Measurements from ENCODE around the gene SEMA4A.

Gene SEMA4A

DNA sequence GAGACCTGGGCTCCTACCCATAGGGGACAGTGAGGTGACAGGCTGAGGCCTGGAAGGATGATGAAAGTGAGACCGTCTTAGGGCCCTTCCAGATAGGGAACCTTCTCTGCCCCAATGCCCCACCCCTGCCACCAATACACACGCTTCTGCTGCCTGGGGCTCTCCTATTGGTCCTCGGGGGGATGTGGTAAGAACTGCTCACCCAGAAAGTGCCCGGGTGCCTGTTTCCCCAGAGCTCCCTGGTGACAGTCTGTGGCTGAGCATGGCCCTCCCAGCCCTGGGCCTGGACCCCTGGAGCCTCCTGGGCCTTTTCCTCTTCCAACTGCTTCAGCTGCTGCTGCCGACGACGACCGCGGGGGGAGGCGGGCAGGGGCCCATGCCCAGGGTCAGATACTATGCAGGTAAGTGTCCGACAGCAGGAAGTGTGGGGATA is 948 bp downstream of the SEMA4A start:
- H3K9me3 ChIP-seq (ENCODE audit: insufficient read depth, low read depth, low read length) = no peaks in the 10 kb centered on the region
- peak overlapping the region; percentile 55 for H3K4me3 ChIP-seq (ENCODE audit: low read length, poor library complexity, severe bottlenecking)
- no peaks in the 10 kb centered on the region for H3K27me3 ChIP-seq (ENCODE audit: insufficient read depth, low read length, poor library complexity, severe bottlenecking)
- TF ChIP-seq EZH2phosphoT487 (IDR thresholded peaks at IDR 0.05; ENCODE audit: borderline replicate concordance) = no peak
- TF ChIP-seq, protein P1, sequence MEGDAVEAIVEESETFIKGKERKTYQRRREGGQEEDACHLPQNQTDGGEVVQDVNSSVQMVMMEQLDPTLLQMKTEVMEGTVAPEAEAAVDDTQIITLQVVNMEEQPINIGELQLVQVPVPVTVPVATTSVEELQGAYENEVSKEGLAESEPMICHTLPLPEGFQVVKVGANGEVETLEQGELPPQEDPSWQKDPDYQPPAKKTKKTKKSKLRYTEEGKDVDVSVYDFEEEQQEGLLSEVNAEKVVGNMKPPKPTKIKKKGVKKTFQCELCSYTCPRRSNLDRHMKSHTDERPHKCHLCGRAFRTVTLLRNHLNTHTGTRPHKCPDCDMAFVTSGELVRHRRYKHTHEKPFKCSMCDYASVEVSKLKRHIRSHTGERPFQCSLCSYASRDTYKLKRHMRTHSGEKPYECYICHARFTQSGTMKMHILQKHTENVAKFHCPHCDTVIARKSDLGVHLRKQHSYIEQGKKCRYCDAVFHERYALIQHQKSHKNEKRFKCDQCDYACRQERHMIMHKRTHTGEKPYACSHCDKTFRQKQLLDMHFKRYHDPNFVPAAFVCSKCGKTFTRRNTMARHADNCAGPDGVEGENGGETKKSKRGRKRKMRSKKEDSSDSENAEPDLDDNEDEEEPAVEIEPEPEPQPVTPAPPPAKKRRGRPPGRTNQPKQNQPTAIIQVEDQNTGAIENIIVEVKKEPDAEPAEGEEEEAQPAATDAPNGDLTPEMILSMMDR (conservative IDR thresholded peaks at IDR 0.05; ENCODE audit: low read length) = no peak
- H3K9me2 ChIP-seq (replicated peaks; ENCODE audit: low read depth, low read length) = no peaks in the 10 kb centered on the region
- H3K79me2 ChIP-seq (ENCODE audit: insufficient read depth, low read length) = no peaks in the 10 kb centered on the region
- H3K36me3 ChIP-seq (ENCODE audit: insufficient read depth, low read length) = no peaks in the 10 kb centered on the region
- H2AFZ ChIP-seq (ENCODE audit: low read length) = no peak overlapping the region; the same call in 1 of the 2 replicates
- H3K9ac ChIP-seq (ENCODE audit: low read depth, low read length, poor library complexity, severe bottlenecking) = peak overlapping the region; percentile 44
- H4K20me1 ChIP-seq (ENCODE audit: insufficient read depth, low read length, poor library complexity, severe bottlenecking) = no peaks in the 10 kb centered on the region
- H3K4me1 ChIP-seq (ENCODE audit: insufficient read depth, low read length, poor library complexity, severe bottlenecking) = peaks cover 38% of the 10 kb centered on the region
- peak overlapping the region; percentile 61 for H3K4me2 ChIP-seq (ENCODE audit: low read depth, low read length, poor library complexity, severe bottlenecking)
- no peaks in the 10 kb centered on the region for H3F3A ChIP-seq (ENCODE audit: low read depth)

DNA sequence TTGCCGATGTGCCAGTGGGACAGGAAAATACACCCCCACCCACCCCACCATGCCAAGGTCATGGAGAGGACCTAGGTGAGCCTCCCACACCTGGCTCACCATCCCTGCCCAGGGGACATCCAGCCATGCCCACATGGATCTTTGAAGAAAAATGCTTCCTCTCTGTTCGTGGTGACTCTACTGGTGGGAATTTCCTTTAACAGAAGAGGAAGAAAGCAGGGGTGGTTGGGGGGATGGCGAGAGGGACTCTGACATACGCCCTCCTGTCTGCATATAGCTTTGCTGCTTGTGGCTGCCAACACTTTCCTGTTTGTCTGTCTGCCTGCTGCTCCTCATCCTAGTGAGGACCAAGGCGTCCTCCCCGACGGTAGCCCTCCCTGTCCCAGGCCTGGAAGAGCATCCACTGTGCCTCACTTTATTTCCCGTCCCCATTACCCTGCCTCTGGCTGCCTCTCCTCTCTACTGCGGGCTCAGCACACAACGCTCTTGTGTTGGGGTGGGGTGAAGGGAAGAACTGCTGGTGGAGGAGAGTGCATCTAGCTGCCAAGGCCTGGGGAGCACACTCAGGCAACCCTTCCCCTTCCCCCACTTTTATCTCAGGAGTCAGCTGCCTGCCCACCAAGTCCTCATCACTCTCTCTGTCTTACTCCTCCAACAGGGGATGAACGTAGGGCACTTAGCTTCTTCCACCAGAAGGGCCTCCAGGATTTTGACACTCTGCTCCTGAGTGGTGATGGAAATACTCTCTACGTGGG is 2.5 kb downstream of the SEMA4A start:
- Histone ChIP-seq H3K4me2 (ENCODE audit: low read depth, low read length, poor library complexity, severe bottlenecking) (peak overlapping the region; percentile 61), H3K4me3 (ENCODE audit: low read length, poor library complexity, severe bottlenecking) (peak overlapping the region; percentile 55), H3K4me1 (ENCODE audit: insufficient read depth, low read length, poor library complexity, severe bottlenecking) (peaks cover 38% of the 10 kb centered on the region)

DNA sequence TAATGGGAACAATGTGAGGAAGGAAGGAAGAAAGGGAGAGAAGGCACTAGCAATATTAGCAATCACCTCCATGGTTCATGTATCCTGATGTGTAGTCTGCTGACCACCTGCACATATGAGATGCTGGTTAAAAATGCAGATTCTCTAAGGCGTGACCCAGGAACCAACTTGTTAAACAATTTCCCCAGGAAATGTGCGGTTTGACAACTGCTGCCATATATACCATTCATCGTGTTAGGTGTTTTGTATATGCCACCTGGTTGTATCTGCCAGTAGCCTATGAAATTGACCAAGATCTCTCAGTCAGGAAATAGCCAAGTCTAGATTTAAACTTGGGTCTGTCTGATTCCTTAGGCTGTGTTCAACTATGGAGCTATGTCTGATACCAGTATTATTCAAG is 4.1 kb downstream of the SEMA4A start:
- H3K9me2 ChIP-seq (replicated peaks; ENCODE audit: low read depth, low read length) = no peaks in the 10 kb centered on the region
- peak overlapping the region; percentile 37 for H3K4me3 ChIP-seq (ENCODE audit: low read length, poor library complexity, severe bottlenecking)
- H4K20me1 ChIP-seq (ENCODE audit: insufficient read depth, low read length, poor library complexity, severe bottlenecking) = no peaks in the 10 kb centered on the region
- no peaks in the 10 kb centered on the region for H3K79me2 ChIP-seq (ENCODE audit: insufficient read depth, low read length)
- H3K9ac ChIP-seq (ENCODE audit: low read depth, low read length, poor library complexity, severe bottlenecking) = no peak overlapping the region
- no peak for TF ChIP-seq EZH2phosphoT487 (IDR thresholded peaks at IDR 0.05; ENCODE audit: borderline replicate concordance)
- TF ChIP-seq, protein P1 (conservative IDR thresholded peaks at IDR 0.05; ENCODE audit: low read length) = no peak
- H3K27me3 ChIP-seq (ENCODE audit: insufficient read depth, low read length, poor library complexity, severe bottlenecking) = no peaks in the 10 kb centered on the region
- H3F3A ChIP-seq (ENCODE audit: low read depth) = no peaks in the 10 kb centered on the region
- no peak overlapping the region for H2AFZ ChIP-seq (ENCODE audit: low read length)
- H3K4me2 ChIP-seq (ENCODE audit: low read depth, low read length, poor library complexity, severe bottlenecking) = peak overlapping the region; percentile 61
- no peaks in the 10 kb centered on the region for H3K36me3 ChIP-seq (ENCODE audit: insufficient read depth, low read length)
- H3K4me1 ChIP-seq (ENCODE audit: insufficient read depth, low read length, poor library complexity, severe bottlenecking) = peaks cover 38% of the 10 kb centered on the region
- no peaks in the 10 kb centered on the region for H3K9me3 ChIP-seq (ENCODE audit: insufficient read depth, low read depth, low read length)

More for the DNA sequence above, 2.5 kb downstream of the SEMA4A start:
- Histone ChIP-seq H4K20me1 (ENCODE audit: insufficient read depth, low read length, poor library complexity, severe bottlenecking) (no peaks in the 10 kb centered on the region), H2AFZ (ENCODE audit: low read length) (no peak overlapping the region), H3K79me2 (ENCODE audit: insufficient read depth, low read length) (no peaks in the 10 kb centered on the region), H3K9me3 (ENCODE audit: insufficient read depth, low read depth, low read length) (no peaks in the 10 kb centered on the region), H3F3A (ENCODE audit: low read depth) (no peaks in the 10 kb centered on the region), H3K27me3 (ENCODE audit: insufficient read depth, low read length, poor library complexity, severe bottlenecking) (no peaks in the 10 kb centered on the region), H3K9ac (ENCODE audit: low read depth, low read length, poor library complexity, severe bottlenecking) (peak overlapping the region; percentile 44), H3K9me2 (replicated peaks; ENCODE audit: low read depth, low read length) (no peaks in the 10 kb centered on the region), H3K36me3 (ENCODE audit: insufficient read depth, low read length) (no peaks in the 10 kb centered on the region)
- TF ChIP-seq, protein P1 (conservative IDR thresholded peaks at IDR 0.05; ENCODE audit: low read length) = no peak
- no peak for TF ChIP-seq EZH2phosphoT487 (IDR thresholded peaks at IDR 0.05; ENCODE audit: borderline replicate concordance)

Measured in Loucy (cell line).